GM12878 (cell line): ENCODE results near the gene ATP1A1.

Experiments used
- FOXK2 ChIP-seq: fragments of 450-650 bp; IDR thresholded peaks from 2 replicates; pipeline ENCODE4 v1.6.1; 2017; ENCODE audit warnings: mild to moderate bottlenecking, moderate library complexity
- NFXL1 ChIP-seq: fragments of 450-650 bp; IDR thresholded peaks from 2 replicates; pipeline ENCODE4 v1.6.1; 2017; ENCODE audit warnings: antibody characterized with exemption, mild to moderate bottlenecking, borderline replicate concordance
- POLR2AphosphoS2 ChIP-seq: IDR thresholded peaks from 2 replicates; pipeline ENCODE4 v1.6.1; 2011; ENCODE audit warnings: low read depth, mild to moderate bottlenecking, low read length, improper control_type of control experiment, moderate library complexity
- TCF12 ChIP-seq: IDR thresholded peaks from 2 replicates; pipeline ENCODE4 v1.6.1; 2011; ENCODE audit warnings: low read depth, mild to moderate bottlenecking, low read length

GRCh38 chr1:116414364-116414763, 41.3 kb downstream of the ATP1A1 start:
- no peak for TF ChIP-seq NFXL1
- TF ChIP-seq POLR2AphosphoS2 = no peak
- TF ChIP-seq FOXK2 = no peak
- TF ChIP-seq TCF12 = no peak
